ENCODE data around the gene ACAD8. TPM values are rescaled to one million over a fixed set of nuclear protein-coding genes. Genes with fewer than 3 reads are reported as not detected.

The ACAD8 gene
- total RNA-seq, result 21.3 and 25.1 TPM in 2 replicates

GRCh38 chr11:134253188-134253993, at the start of gene ACAD8, which contains the start of gene THYN1:
TSS of gene ACAD8 (plus strand) at chr11:134253568. CDS start at chr11:134253601, 33 bp downstream.
TSS of gene THYN1 (minus strand) at chr11:134253352. CDS start at chr11:134252882, 470 bp downstream.
- peak; percentile 90 for DNase-seq (ENCODE audit: low read depth, low spot score)

DNA sequence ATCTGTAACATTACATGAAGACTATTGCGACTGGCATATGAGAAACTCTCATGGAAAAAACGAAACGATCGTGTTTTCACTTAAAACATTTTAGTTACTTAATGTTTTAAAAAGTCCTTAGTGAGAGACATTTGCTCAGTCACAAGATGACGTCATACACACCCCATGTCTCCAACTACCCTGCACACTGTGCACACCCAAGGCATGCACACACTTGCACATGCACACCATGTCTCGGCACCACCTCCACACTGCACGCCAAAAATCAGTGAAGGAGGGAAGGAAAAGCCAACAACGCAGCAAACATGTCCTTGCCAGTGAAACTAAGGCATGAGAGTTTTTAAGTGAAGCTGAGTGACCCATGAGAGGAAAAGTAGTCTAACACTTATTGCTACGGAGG, 47.6 kb upstream of the ACAD8 start:
- DNase-seq (ENCODE audit: low read depth, low spot score), result no peak

- DNase-seq (ENCODE audit: low read depth, low spot score), result no peak
These were observed 47.2 kb upstream of the ACAD8 start for GRCh38 chr11:134206185-134206584.

DNA sequence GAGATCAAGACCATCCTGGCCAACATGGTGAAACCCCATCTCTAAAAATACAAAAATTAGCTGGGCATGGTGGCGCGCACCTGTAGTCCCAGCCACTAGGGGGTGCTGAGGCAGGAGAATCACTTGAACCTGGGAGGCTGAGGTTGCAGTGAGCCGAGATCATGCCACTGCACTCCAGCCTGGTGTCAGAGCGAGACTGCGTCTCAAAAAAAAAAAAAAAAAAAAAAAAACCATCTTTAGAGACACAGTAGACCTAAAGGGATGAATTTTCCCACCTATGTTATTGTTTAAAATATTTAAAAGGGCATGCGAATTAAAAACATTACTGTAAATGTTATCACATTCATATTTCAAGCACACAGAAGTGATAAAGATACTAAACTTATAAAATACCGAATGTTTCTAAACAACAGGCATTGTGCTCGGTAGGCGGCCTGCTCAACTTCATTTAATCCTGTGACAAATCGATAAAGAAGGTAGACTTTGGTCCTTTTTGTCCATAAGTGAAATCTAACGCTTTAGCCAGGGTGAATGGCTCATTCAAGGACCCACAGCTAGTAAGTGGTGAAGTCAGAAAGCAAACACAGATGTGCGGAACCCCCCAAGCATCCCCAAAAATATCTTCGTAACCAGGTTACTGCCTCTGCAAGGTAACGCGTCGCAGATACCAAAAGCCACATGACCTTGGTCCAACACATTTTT, 45.7 kb upstream of the ACAD8 start:
- DNase-seq (ENCODE audit: low read depth, low spot score), result no peak

DNA sequence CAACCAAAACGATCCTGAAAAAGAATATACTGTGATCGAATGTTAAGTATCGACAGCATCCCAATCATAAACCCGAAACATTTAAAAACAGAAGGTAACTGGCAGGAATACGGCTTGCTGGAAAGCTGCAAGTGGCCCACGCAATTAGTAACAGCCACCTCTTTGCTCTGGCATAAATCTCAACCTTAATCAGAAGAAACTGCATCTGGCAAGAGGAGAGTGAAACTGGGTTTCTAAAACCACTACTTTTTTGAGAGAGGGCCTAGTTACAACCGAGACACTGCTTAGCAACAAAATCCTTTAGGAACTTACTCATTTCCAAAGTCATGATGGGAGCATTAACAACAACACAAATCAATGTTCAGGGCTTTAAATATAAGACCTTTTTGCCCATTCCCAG, 37.5 kb upstream of the ACAD8 start:
- DNase-seq (ENCODE audit: low read depth, low spot score), result no peak

GRCh38 chr11:134216816-134217215, 36.6 kb upstream of the ACAD8 start:
- DNase-seq (ENCODE audit: low read depth, low spot score), result no peak

- DNase-seq (ENCODE audit: low read depth, low spot score), result no peak
These were observed 30.2 kb upstream of the ACAD8 start for GRCh38 chr11:134223121-134223520.

DNA sequence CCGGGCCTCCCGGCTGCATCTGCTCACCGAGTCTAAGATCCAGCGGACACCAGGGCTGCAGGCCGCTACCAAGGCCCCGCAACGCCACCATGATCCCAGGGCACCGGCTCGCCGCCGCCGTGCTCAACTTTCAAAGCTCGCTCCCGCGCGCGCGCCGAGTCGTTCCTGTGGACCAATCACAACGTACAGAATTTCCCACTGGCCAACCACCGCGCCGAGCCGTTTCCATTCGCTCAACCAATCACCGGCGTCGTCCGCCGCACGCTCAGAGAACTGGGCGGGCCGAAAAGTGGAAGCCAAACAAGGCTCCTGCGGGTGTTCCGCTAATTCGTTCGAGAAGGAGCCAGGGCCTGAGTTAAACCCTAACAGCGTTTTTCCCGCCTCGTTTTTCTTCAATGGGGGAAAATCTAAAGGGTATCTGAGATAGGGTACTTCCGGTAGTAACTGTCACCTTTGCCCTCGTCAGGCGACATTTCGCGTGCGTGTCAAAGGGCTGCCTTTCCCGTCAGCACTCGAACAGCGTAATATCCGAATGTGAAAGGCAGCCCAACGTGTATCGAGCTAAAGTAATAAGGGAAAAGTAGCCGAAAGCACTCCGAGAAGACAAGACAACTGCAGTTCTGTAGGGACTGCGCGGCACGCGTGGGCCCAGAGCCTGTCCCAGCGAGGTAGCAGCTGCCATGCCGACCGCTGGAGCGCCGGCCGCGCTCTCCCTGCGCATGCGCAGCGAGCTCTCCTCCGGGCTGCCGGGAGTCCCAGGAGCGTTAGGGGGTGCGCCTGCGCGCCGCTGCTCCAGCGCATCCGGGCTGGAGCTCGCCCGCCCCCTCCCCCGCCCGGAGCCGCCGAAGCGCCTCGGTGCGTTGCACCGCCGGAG, 29.3 kb upstream of the ACAD8 start, which contains the start of the genes NCAPD3 and VPS26B:
Gene NCAPD3 (minus strand): TSS at position 132 of the 874 bp plus-strand sequence. CDS start 41 bp downstream, at position 91.
Gene VPS26B (plus strand): TSS at position 836 of the 874 bp plus-strand sequence. CDS start 452 bp downstream, outside the sequence.
- peak; percentile 88 for DNase-seq (ENCODE audit: low read depth, low spot score)

GRCh38 chr11:134224710-134225664, 28.4 kb upstream of the ACAD8 start:
- DNase-seq (ENCODE audit: low read depth, low spot score), result no peak

GRCh38 chr11:134226806-134227325, 26.5 kb upstream of the ACAD8 start:
- no peak for DNase-seq (ENCODE audit: low read depth, low spot score)

DNA sequence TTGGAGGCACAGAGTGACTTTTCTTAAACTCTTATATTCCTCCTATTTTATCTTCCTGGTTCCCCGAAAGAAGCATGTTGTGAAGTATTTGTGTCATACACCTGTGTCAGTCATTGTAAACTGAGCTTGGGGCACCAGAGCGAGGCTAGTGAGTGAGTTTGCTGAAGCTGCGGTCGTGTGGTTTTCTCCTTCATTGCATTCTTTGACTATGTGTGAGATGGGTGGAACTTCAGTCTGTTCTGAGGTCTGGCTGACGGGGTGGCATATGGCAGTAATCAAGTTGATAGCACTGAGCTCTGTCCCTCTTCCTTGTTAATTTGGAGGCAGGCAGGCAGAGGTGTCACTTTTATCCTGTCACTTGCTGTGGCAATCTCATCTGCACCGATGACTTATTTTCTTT, 24.7 kb upstream of the ACAD8 start:
- no peak for DNase-seq (ENCODE audit: low read depth, low spot score)

- no peak for DNase-seq (ENCODE audit: low read depth, low spot score)
These were observed 24.1 kb upstream of the ACAD8 start for GRCh38 chr11:134229126-134229790.

DNA sequence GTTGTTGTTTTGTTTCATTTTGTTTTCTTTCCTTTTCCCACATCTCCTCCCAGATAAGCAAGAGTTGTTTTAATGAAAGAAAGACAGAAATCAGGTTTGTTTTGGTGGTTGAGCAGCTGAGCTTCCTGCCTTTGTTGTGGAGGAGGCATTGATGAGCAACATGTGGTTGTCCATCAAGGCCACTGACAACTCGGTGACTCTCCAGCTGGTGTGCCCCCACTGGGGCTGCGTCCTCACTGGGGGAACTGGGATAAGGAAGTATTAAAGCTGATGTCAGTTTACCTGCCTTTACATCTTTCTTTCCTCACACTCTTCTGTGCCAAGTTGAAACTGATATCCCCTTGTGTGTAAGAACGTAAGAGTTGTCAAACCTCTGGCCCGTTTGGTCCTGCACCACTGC, 23.0 kb upstream of the ACAD8 start:
- DNase-seq (ENCODE audit: low read depth, low spot score), result no peak

GRCh38 chr11:134231958-134232659, 21.3 kb upstream of the ACAD8 start:
- DNase-seq (ENCODE audit: low read depth, low spot score), result no peak

- DNase-seq (ENCODE audit: low read depth, low spot score), result no peak
These were observed 19.6 kb upstream of the ACAD8 start for GRCh38 chr11:134233729-134234179.

- no peak for DNase-seq (ENCODE audit: low read depth, low spot score)
These were observed 18.0 kb upstream of the ACAD8 start for GRCh38 chr11:134235399-134235798.

GRCh38 chr11:134236834-134237556, 16.4 kb upstream of the ACAD8 start:
- no peak for DNase-seq (ENCODE audit: low read depth, low spot score)

GRCh38 chr11:134237557-134237922, 15.8 kb upstream of the ACAD8 start:
- no peak for DNase-seq (ENCODE audit: low read depth, low spot score)
